ENCODE measurements around the gene TMC3. TPM values are rescaled to one million over a fixed set of nuclear protein-coding genes. Genes with fewer than 3 reads are reported as not detected.
A peak's percentile ranks its signal among the peaks of the same experiment; 100 is the strongest.

The TMC3 gene
- total and polyA plus RNA-seq, 12 donors: 0.03 to 0.08 (median 0.04) TPM; not detected in 9

- WGBS, 4 donors: 88 to 92% (median 91%) methylated on average over 8 of the region's 8 CpGs
Measured at GRCh38 chr15:81309647-81310450, 64.2 kb downstream of the TMC3 start.

GRCh38 chr15:81308260-81308659 lies 65.8 kb downstream of the TMC3 start:
- Histone ChIP-seq H3K4me1 (replicated peaks in 1 of 2) (peaks cover 5 to 18% of the 10 kb centered on the region in 2 donors), H3K36me3 (replicated peaks in 1 of 2) (peaks cover 0 to 15% of the 10 kb centered on the region in 2 donors), H3K9me3 (replicated peaks in 1 of 3) (no peaks in the 10 kb centered on the region), H3K4me3 (no peak overlapping the region), H3K27ac (no peak overlapping the region), H3K27me3 (no peaks in the 10 kb centered on the region)
- intact Hi-C loops (cut with DNase I): no loop called here
- 66 to 83% (median 75%) methylated on average over 2 of the region's 2 CpGs for WGBS, 4 donors
- TF ChIP-seq POLR2A (IDR thresholded peaks at IDR 0.05) (no peak), CTCF (IDR thresholded peaks at IDR 0.05) (no peak)
- DNase-seq: no peak

More at GRCh38 chr15:81309647-81310450, 64.2 kb downstream of the TMC3 start:
- TF ChIP-seq POLR2A (IDR thresholded peaks at IDR 0.05) (no peak), CTCF (IDR thresholded peaks at IDR 0.05) (no peak)
- H3K4me1 ChIP-seq (replicated peaks in 1 of 2): peaks cover 8 to 14% of the 10 kb centered on the region in 2 donors
- H3K36me3 ChIP-seq (replicated peaks in 1 of 2): peaks cover 0 to 15% of the 10 kb centered on the region in 2 donors
- H3K9me3 ChIP-seq (replicated peaks in 1 of 3): no peaks in the 10 kb centered on the region
- peak in 1 of 7 donors; percentile 2 for DNase-seq
- H3K27ac ChIP-seq: no peak overlapping the region
- intact Hi-C loops (cut with DNase I): loop anchor here in 1 of 2 donors (10.0 kb wide), 1 partner anchor 315 kb away; no protein-coding TSS in a partner anchor
- no peaks in the 10 kb centered on the region for H3K27me3 ChIP-seq
- no peak overlapping the region for H3K4me3 ChIP-seq

- H3K4me1 ChIP-seq (replicated peaks in 1 of 2): peaks cover 0 to 12% of the 10 kb centered on the region in 2 donors
- peaks cover 3% of the 10 kb centered on the region for H3K27me3 ChIP-seq
- peak in 1 of 7 donors; percentile 56 for DNase-seq
- no peak overlapping the region for H3K4me3 ChIP-seq
- peaks cover 0 to 15% of the 10 kb centered on the region in 2 donors for H3K36me3 ChIP-seq (replicated peaks in 1 of 2)
- no peak for TF ChIP-seq POLR2A (IDR thresholded peaks at IDR 0.05)
- TF ChIP-seq CTCF (IDR thresholded peaks at IDR 0.05): no peak
- no peaks in the 10 kb centered on the region for H3K9me3 ChIP-seq (replicated peaks in 1 of 3)
- WGBS, 4 donors: 52 to 63% (median 56%) methylated on average over 5 of the region's 5 CpGs
- intact Hi-C loops (cut with DNase I): no loop called here
- peak overlapping the region in 2 of 5 donors; percentile 59 to 79 for H3K27ac ChIP-seq
Measured at GRCh38 chr15:81304226-81304625, 69.8 kb downstream of the TMC3 start.

GRCh38 chr15:81303244-81304225 lies 70.5 kb downstream of the TMC3 start:
- peak overlapping the region in 2 of 5 donors; percentile 59 to 79 for H3K27ac ChIP-seq
- H3K9me3 ChIP-seq (replicated peaks in 1 of 3): no peaks in the 10 kb centered on the region
- no peak for DNase-seq
- peaks cover 3% of the 10 kb centered on the region for H3K27me3 ChIP-seq
- H3K36me3 ChIP-seq (replicated peaks in 1 of 2): peaks cover 0 to 14% of the 10 kb centered on the region in 2 donors
- H3K4me3 ChIP-seq: no peak overlapping the region
- WGBS, 4 donors: 68 to 78% (median 74%) methylated on average over 6 to 9 of the region's 9 CpGs
- TF ChIP-seq POLR2A (IDR thresholded peaks at IDR 0.05) (no peak), CTCF (IDR thresholded peaks at IDR 0.05) (no peak)
- intact Hi-C loops (cut with DNase I): no loop called here
- peaks cover 0 to 12% of the 10 kb centered on the region in 2 donors for H3K4me1 ChIP-seq (replicated peaks in 1 of 2)

Data from adrenal gland (tissue), 12 donors.